KMS-11 (cell line): Measurements from ENCODE around the gene SRSF6.
A peak's percentile ranks its signal among the peaks of the same experiment; 100 is the strongest.

Experiments used
- H2AFZ ChIP-seq: fragments of 200-600 bp; sonication (generic); 2 replicates; pipeline ENCODE4 v1.6.1; 2016; ENCODE audit warnings: antibody characterized with exemption, mixed run types, low read depth
- H3K27ac ChIP-seq: fragments of 200-600 bp; sonication (generic); 2 replicates; pipeline ENCODE4 v1.6.1; 2016; ENCODE audit warnings: mild to moderate bottlenecking, mixed run types
- H3K27me3 ChIP-seq: fragments of 200-600 bp; sonication (generic); 2 replicates; pipeline ENCODE4 v1.6.1; 2017; ENCODE audit warnings: mild to moderate bottlenecking, low read depth, mixed run types, moderate library complexity; ENCODE audit not compliant: insufficient read depth
- H3K36me3 ChIP-seq: fragments of 200-600 bp; sonication (generic); 2 replicates; pipeline ENCODE4 v1.6.1; 2017; ENCODE audit warnings: mild to moderate bottlenecking, mixed run types; ENCODE audit not compliant: insufficient read depth
- H3K4me1 ChIP-seq: fragments of 200-600 bp; sonication (generic); 2 replicates; pipeline ENCODE4 v1.6.1; 2016; ENCODE audit warnings: mild to moderate bottlenecking, low read depth, mixed run types; ENCODE audit not compliant: poor library complexity, severe bottlenecking
- H3K4me2 ChIP-seq: fragments of 200-600 bp; sonication (generic); 2 replicates; pipeline ENCODE4 v1.7.0; 2016; ENCODE audit warnings: mild to moderate bottlenecking, mixed run types
- H3K4me3 ChIP-seq: fragments of 200-600 bp; sonication (generic); IDR thresholded peaks from 2 replicates; pipeline ENCODE4 v1.6.1; 2017; ENCODE audit warnings: low read depth, low read length, mixed read lengths; ENCODE audit not compliant: insufficient read depth
- H3K79me2 ChIP-seq: fragments of 200-600 bp; sonication (generic); 2 replicates; pipeline ENCODE4 v1.6.1; 2016; ENCODE audit warnings: low read depth, mixed run types; ENCODE audit not compliant: insufficient read depth
- H3K9ac ChIP-seq: fragments of 200-600 bp; sonication (generic); 2 replicates; pipeline ENCODE4 v1.6.1; 2016; ENCODE audit warnings: mild to moderate bottlenecking, mixed run types
- H4K20me1 ChIP-seq: fragments of 200-600 bp; sonication (generic); 2 replicates; pipeline ENCODE4 v1.6.1; 2016; ENCODE audit warnings: mild to moderate bottlenecking, mixed run types; ENCODE audit not compliant: insufficient read depth
- TF ChIP-seq, protein P1 (sequence below): fragments of 200-600 bp; sonication (generic); conservative IDR thresholded peaks from 2 replicates; pipeline ENCODE4 v1.6.1; 2017; ENCODE audit warnings: low read depth, mild to moderate bottlenecking, antibody characterized with exemption, low read length, moderate library complexity, mixed read lengths

Gene SRSF6

DNA sequence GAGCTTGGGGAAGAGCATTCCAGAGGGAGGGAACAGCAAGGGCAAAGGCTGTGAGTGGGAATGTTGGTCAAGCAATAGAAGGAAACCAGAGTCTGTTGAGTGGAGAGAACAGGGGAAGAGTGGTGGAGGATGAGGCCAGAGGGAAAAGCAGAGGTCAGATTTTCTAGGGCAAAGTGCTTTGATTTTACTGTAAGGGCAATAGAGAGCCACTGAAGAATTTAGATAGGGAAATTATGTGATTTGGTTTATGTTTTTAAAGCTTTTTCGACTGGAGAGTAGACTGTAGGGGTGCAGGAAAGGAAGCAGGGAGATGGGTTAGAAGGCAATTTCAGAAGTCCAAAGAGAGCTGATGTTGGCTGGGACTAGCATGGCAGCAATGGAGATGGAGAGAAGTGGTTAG lies 54.2 kb downstream of the SRSF6 start:
- TF ChIP-seq, protein P1, sequence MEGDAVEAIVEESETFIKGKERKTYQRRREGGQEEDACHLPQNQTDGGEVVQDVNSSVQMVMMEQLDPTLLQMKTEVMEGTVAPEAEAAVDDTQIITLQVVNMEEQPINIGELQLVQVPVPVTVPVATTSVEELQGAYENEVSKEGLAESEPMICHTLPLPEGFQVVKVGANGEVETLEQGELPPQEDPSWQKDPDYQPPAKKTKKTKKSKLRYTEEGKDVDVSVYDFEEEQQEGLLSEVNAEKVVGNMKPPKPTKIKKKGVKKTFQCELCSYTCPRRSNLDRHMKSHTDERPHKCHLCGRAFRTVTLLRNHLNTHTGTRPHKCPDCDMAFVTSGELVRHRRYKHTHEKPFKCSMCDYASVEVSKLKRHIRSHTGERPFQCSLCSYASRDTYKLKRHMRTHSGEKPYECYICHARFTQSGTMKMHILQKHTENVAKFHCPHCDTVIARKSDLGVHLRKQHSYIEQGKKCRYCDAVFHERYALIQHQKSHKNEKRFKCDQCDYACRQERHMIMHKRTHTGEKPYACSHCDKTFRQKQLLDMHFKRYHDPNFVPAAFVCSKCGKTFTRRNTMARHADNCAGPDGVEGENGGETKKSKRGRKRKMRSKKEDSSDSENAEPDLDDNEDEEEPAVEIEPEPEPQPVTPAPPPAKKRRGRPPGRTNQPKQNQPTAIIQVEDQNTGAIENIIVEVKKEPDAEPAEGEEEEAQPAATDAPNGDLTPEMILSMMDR, result no peak
- Histone ChIP-seq H3K4me3 (no peak overlapping the region), H3K79me2 (no peaks in the 10 kb centered on the region)

DNA sequence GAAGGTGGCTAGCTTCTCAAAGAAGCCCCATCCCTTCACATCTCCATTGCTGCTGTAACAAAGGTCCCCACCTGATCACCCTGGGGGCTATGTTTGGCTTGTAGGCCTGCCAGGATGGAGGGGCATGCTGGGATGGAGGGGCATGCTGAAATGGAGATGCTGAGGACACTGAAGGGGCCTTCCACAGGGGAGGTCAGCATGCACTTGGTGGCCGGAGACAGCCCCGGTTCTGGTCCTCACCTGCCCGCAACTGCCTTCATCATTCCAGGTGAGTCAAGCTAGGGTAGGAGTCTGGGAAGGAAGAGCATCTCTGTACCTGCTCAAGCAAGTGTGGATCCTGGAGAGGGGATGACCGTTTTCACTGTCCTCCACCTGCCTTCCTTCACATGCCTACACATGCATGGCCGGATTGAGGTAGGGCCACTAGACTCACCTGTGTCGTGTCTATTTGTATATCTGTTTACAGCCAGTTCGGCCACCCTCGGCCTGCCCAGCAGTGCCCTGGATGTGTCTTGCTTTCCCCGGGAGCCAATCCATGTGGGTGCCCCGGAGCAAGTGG lies 55.8 kb downstream of the SRSF6 start:
- peak overlapping the region; percentile 53; the same call in 1 of the 2 replicates for H2AFZ ChIP-seq

More for the DNA sequence above, 54.2 kb downstream of the SRSF6 start:
- Histone ChIP-seq H3K36me3 (no peaks in the 10 kb centered on the region), H3K4me1 (no peaks in the 10 kb centered on the region), H2AFZ (no peak overlapping the region), H3K27me3 (no peaks in the 10 kb centered on the region), H3K4me2 (no peak overlapping the region), H3K27ac (no peak overlapping the region), H3K9ac (no peak overlapping the region), H4K20me1 (no peaks in the 10 kb centered on the region)

More for the DNA sequence above, 55.8 kb downstream of the SRSF6 start:
- no peaks in the 10 kb centered on the region for H4K20me1 ChIP-seq
- peak overlapping the region; percentile 53; the same call in 1 of the 2 replicates for H3K4me2 ChIP-seq
- no peak overlapping the region for H3K4me3 ChIP-seq
- TF ChIP-seq, protein P1, result no peak
- no peaks in the 10 kb centered on the region for H3K4me1 ChIP-seq
- no peaks in the 10 kb centered on the region for H3K79me2 ChIP-seq
- H3K36me3 ChIP-seq, result no peaks in the 10 kb centered on the region
- H3K27ac ChIP-seq, result no peak overlapping the region
- no peaks in the 10 kb centered on the region for H3K27me3 ChIP-seq
- H3K9ac ChIP-seq, result no peak overlapping the region; the same call in 1 of the 2 replicates
